Activated CD8-positive, alpha-beta memory T cell treated with anti-CD3 and anti-CD28 coated beads for 4 hours (primary cell): ENCODE measurements around the gene ADCY3.

Source experiments
- DNase-seq, 2 donors: peaks; one replicate each; pipeline ENCODE4 v3.0.0-alpha.2; 2020; ENCODE audit warnings: low read depth in 2 of 2

The ADCY3 gene

GRCh38 chr2:24874035-24874434 is 46.0 kb downstream of the ADCY3 start:
- no peak for DNase-seq

GRCh38 chr2:24873619-24874018 is 46.4 kb downstream of the ADCY3 start:
- no peak for DNase-seq

GRCh38 chr2:24872344-24873115 is 47.5 kb downstream of the ADCY3 start:
- DNase-seq: no peak

- no peak for DNase-seq
These were observed 48.1 kb downstream of the ADCY3 start for GRCh38 chr2:24871852-24872333.

- DNase-seq: no peak
These were observed 48.9 kb downstream of the ADCY3 start for GRCh38 chr2:24870891-24871705.

GRCh38 chr2:24870440-24870839 is 49.6 kb downstream of the ADCY3 start:
- DNase-seq: no peak

- DNase-seq: no peak
These were observed 53.1 kb downstream of the ADCY3 start for GRCh38 chr2:24866946-24867345.

- no peak for DNase-seq
These were observed 56.4 kb downstream of the ADCY3 start for GRCh38 chr2:24863641-24864040.

- DNase-seq: no peak
These were observed 58.5 kb downstream of the ADCY3 start for GRCh38 chr2:24861500-24861899.

- DNase-seq: no peak
These were observed 59.4 kb downstream of the ADCY3 start for GRCh38 chr2:24860631-24861030.

GRCh38 chr2:24859968-24860600 is 60.0 kb downstream of the ADCY3 start:
- DNase-seq: no peak

GRCh38 chr2:24858996-24859395 is 61.0 kb downstream of the ADCY3 start:
- no peak for DNase-seq

GRCh38 chr2:24857746-24858145 is 62.3 kb downstream of the ADCY3 start:
- DNase-seq: no peak

GRCh38 chr2:24856791-24857211 is 63.2 kb downstream of the ADCY3 start:
- DNase-seq: no peak

GRCh38 chr2:24855726-24856125 is 64.3 kb downstream of the ADCY3 start:
- DNase-seq: no peak

GRCh38 chr2:24855022-24855622 is 64.9 kb downstream of the ADCY3 start:
- no peak for DNase-seq

GRCh38 chr2:24853996-24854395 is 66.0 kb downstream of the ADCY3 start:
- no peak for DNase-seq

GRCh38 chr2:24853046-24853445 is 67.0 kb downstream of the ADCY3 start:
- no peak for DNase-seq

- DNase-seq: no peak
These were observed 67.5 kb downstream of the ADCY3 start for GRCh38 chr2:24852431-24853020.

GRCh38 chr2:24852026-24852425 is 68.0 kb downstream of the ADCY3 start:
- no peak for DNase-seq

- DNase-seq: no peak
These were observed 69.1 kb downstream of the ADCY3 start for GRCh38 chr2:24850944-24851343.

GRCh38 chr2:24845691-24846090 is 74.3 kb downstream of the ADCY3 start:
- DNase-seq: no peak
